ENCODE data around the gene KCTD16. TPM values are rescaled to one million over a fixed set of nuclear protein-coding genes. Genes with fewer than 3 reads are reported as not detected.

Gene KCTD16
- total RNA-seq, 1 donor from 2014 or later: 0.37 TPM

DNA sequence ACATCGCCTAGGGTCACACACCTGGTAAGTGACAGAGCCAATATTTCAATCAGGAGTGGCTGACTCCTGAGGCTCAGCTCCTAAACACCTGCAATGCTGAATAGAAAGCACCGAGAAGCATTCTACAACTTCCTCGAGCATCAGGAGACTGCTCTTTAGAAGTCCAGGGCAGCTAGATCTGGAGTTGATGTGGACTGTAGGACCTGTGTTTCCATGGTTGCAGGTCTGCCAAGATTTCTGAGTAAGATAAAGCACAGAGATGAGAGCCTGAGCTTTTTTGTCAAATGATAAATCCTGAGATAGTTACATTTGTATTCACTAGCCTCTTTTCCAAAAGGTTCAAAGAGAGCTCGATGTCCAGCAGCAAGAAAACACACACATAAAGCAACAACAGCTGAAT is 44.0 kb upstream of the KCTD16 start:
- no peak overlapping the region for H3K27ac Mint-ChIP-seq (ENCODE audit: unreplicated experiment)
- no peaks in the 10 kb centered on the region for H3K4me1 Mint-ChIP-seq
- TF ChIP-seq, protein P1, sequence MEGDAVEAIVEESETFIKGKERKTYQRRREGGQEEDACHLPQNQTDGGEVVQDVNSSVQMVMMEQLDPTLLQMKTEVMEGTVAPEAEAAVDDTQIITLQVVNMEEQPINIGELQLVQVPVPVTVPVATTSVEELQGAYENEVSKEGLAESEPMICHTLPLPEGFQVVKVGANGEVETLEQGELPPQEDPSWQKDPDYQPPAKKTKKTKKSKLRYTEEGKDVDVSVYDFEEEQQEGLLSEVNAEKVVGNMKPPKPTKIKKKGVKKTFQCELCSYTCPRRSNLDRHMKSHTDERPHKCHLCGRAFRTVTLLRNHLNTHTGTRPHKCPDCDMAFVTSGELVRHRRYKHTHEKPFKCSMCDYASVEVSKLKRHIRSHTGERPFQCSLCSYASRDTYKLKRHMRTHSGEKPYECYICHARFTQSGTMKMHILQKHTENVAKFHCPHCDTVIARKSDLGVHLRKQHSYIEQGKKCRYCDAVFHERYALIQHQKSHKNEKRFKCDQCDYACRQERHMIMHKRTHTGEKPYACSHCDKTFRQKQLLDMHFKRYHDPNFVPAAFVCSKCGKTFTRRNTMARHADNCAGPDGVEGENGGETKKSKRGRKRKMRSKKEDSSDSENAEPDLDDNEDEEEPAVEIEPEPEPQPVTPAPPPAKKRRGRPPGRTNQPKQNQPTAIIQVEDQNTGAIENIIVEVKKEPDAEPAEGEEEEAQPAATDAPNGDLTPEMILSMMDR (conservative IDR thresholded peaks at IDR 0.05): no peak
- no peak for DNase-seq (ENCODE audit: low read depth, low spot score)
- H3K4me3 Mint-ChIP-seq: no peak overlapping the region
- no peaks in the 10 kb centered on the region for H3K27me3 Mint-ChIP-seq (ENCODE audit: low read depth)
- no peaks in the 10 kb centered on the region for H3K9me3 Mint-ChIP-seq
- H3K36me3 Mint-ChIP-seq (ENCODE audit: low read depth): no peaks in the 10 kb centered on the region

DNA sequence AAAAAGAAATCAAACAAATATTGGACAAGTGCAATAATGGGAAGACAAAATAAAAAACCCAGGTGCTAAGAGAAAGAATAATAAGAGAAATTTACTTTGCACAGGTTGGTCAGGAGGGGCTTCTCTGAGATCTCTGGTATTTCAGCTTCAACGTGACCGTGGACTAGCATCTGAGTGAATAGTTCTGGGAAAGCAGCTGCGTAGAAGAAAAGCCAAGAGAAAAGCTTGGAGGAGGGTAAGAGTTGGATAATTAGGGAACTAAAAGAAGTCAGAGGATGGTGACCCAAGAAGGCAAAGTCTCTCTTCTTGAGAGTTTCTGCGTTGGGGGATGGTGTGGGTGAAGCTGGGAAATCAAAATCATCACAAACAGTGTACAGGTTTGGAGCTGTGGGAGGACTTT is 41.8 kb upstream of the KCTD16 start:
- Mint-ChIP-seq H3K27ac (ENCODE audit: unreplicated experiment) (peak overlapping the region; percentile 28), H3K27me3 (ENCODE audit: low read depth) (no peaks in the 10 kb centered on the region), H3K4me1 (no peaks in the 10 kb centered on the region)

DNA sequence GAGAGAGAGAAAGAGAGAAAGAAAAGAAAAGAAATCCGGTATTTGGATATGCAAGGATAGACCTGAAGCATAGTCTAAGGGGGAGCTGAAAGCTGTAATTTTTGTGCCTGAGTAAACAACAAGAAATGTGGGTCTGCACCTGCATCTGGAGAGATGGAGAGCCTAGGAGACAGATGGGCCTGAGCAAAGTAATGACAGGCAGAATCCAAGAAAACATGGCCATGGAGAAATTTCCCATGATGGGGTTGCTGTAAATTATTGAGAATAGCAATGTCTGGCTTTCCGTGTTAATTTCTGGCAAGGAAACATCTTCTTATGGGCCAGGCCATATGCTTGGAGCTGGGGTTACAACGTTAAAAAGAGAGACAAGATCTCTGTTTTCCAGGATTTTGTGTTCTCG is 40.4 kb upstream of the KCTD16 start:
- no peaks in the 10 kb centered on the region for H3K27me3 Mint-ChIP-seq (ENCODE audit: low read depth)

More for the DNA sequence above, 41.8 kb upstream of the KCTD16 start:
- no peak for DNase-seq (ENCODE audit: low read depth, low spot score)
- no peak overlapping the region for H3K4me3 Mint-ChIP-seq
- no peaks in the 10 kb centered on the region for H3K36me3 Mint-ChIP-seq (ENCODE audit: low read depth)
- TF ChIP-seq, protein P1 (conservative IDR thresholded peaks at IDR 0.05): no peak
- no peaks in the 10 kb centered on the region for H3K9me3 Mint-ChIP-seq

DNA sequence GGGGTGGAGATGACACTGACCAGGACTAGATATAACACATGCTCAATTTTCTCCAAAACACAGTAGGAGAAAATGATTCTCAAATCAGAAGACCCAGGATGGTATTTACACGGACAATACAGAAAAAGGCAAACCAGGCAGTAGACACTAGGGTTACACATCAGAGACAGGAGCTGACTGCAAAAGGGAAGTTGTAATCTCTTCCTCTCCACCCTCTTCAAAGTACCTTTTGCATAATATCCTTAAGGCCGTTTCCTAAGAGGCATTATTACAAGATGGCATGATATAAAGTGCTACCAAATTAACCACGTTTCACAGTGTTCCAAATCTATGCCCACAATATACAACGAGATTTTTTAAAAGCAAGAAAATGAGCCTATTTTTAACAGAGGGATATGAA is 39.4 kb upstream of the KCTD16 start:
- H3K27ac Mint-ChIP-seq (ENCODE audit: unreplicated experiment): no peak overlapping the region
- TF ChIP-seq, protein P1 (conservative IDR thresholded peaks at IDR 0.05): no peak

More for the DNA sequence above, 40.4 kb upstream of the KCTD16 start:
- no peaks in the 10 kb centered on the region for H3K9me3 Mint-ChIP-seq
- DNase-seq (ENCODE audit: low read depth, low spot score): no peak
- H3K4me1 Mint-ChIP-seq: no peaks in the 10 kb centered on the region
- no peaks in the 10 kb centered on the region for H3K36me3 Mint-ChIP-seq (ENCODE audit: low read depth)
- TF ChIP-seq, protein P1 (conservative IDR thresholded peaks at IDR 0.05): no peak
- H3K4me3 Mint-ChIP-seq: no peak overlapping the region
- H3K27ac Mint-ChIP-seq (ENCODE audit: unreplicated experiment): no peak overlapping the region

DNA sequence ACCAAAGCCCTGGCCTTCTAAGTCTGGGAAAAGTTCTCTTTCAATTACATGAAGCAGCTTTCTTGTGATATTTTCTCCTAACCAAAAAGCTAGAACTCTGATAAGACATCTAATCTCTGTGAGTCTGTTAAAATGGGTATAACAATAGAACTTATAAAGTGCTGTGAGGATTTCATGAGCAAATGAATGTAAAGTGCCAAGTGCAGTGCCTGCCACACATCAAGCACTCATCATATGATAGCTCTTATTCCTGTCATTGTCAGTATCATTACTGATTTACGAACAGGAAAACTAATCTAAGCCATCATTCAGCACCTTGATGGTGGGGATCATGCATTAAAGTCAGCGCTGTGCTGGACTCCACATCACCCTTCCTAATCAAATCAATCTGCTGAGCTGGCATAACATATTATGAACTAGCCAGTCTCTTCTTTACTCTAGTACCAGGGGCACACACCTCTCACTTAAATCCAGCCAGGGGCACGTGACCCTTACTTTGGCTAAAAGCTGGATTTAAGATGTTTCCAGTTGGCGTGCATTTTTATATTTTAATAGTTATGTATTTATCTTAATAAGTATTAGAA is 37.5 kb upstream of the KCTD16 start:
- Mint-ChIP-seq H3K27ac (ENCODE audit: unreplicated experiment) (no peak overlapping the region), H3K36me3 (ENCODE audit: low read depth) (no peaks in the 10 kb centered on the region), H3K27me3 (ENCODE audit: low read depth) (no peaks in the 10 kb centered on the region), H3K9me3 (no peaks in the 10 kb centered on the region), H3K4me1 (no peaks in the 10 kb centered on the region), H3K4me3 (no peak overlapping the region)
- TF ChIP-seq, protein P1 (conservative IDR thresholded peaks at IDR 0.05): no peak
- no peak for DNase-seq (ENCODE audit: low read depth, low spot score)

More for the DNA sequence above, 39.4 kb upstream of the KCTD16 start:
- Mint-ChIP-seq H3K4me1 (no peaks in the 10 kb centered on the region), H3K36me3 (ENCODE audit: low read depth) (no peaks in the 10 kb centered on the region), H3K27me3 (ENCODE audit: low read depth) (no peaks in the 10 kb centered on the region), H3K4me3 (no peak overlapping the region), H3K9me3 (no peaks in the 10 kb centered on the region)
- DNase-seq (ENCODE audit: low read depth, low spot score): no peak

Measured in neural crest cell (in vitro differentiated cells).